ENCODE results near the gene SMS. TPM values are rescaled to one million over a fixed set of nuclear protein-coding genes. Genes with fewer than 3 reads are reported as not detected.
"Not testable (repeated sequence)": the region's sequence is repeated elsewhere in the genome, so short reads cannot be mapped to it uniquely, and the experiment has no call there.

SMS gene
- total RNA-seq, 1 experiment from 2014 or later = 173 TPM

DNA sequence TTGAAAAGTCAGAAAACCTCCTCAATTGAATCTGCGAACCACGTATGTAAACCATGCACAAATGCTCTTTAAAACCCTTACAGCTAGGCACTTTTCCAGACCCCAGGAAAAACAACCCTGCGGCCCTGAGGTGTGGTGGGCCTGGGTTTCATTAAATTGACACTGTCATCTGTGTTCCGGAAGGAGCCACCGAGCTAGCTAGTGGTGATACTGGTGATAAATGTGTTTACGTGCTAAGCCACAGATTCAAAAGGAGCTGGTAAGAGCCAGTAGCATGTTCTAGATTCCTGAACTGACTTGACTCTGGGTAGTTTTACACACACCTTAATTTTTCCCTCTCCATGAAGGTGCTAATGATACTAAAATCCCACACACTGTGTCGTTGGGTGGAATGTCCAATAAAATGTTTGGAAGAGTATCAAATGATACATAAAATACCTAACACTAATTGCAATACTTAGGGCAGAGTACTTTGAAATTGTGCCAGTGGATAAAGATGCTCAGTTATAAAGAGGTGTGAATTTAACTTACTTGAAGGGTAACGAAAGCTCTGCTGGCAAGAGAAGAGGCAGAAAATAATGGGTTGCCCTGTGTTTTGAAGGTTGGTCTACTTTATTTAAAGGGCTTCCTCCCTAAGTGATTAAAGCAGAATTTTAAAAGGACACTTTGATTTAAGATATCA, 8.5 kb downstream of the SMS start (continued):
- TF ChIP-seq ZSCAN18 (CRISPR knock-in tag; IDR thresholded peaks at IDR 0.05) (no peak), TP53 (CRISPR knock-in tag; IDR thresholded peaks at IDR 0.05) (no peak)

- TF ChIP-seq, protein P1, sequence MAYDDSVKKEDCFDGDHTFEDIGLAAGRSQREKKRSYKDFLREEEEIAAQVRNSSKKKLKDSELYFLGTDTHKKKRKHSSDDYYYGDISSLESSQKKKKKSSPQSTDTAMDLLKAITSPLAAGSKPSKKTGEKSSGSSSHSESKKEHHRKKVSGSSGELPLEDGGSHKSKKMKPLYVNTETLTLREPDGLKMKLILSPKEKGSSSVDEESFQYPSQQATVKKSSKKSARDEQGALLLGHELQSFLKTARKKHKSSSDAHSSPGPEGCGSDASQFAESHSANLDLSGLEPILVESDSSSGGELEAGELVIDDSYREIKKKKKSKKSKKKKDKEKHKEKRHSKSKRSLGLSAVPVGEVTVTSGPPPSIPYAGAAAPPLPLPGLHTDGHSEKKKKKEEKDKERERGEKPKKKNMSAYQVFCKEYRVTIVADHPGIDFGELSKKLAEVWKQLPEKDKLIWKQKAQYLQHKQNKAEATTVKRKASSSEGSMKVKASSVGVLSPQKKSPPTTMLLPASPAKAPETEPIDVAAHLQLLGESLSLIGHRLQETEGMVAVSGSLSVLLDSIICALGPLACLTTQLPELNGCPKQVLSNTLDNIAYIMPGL (CRISPR knock-in tag; IDR thresholded peaks at IDR 0.05) = no peak
- TF ChIP-seq CBFB (CRISPR knock-in tag; IDR thresholded peaks at IDR 0.05; ENCODE audit: low read depth) = no peak
- no peak for TF ChIP-seq TEAD1 (CRISPR knock-in tag; IDR thresholded peaks at IDR 0.05)
- CTCF ChIA-PET = no interaction called here
- Mint-ChIP-seq H3K4me1 (peaks cover 79% of the 10 kb centered on the region), H3K4me3 (no peak overlapping the region), H3K27me3 (ENCODE audit: low read depth) (no peaks in the 10 kb centered on the region), H3K27ac (no peak overlapping the region), H3K36me3 (no peaks in the 10 kb centered on the region), H3K9me3 (no peaks in the 10 kb centered on the region)
- ATAC-seq (no peak), DNase-seq (ENCODE audit: low spot score) (no peak)
- POLR2A ChIA-PET = no interaction called here
Observed at GRCh38 chrX:21949689-21950088, 9.2 kb downstream of the SMS start.

GRCh38 chrX:21950557-21950956, 10.0 kb downstream of the SMS start:
- H3K4me1 Mint-ChIP-seq = peaks cover 79% of the 10 kb centered on the region
- POLR2A ChIA-PET; H3K27me3 Mint-ChIP-seq (ENCODE audit: low read depth); H3K4me3 Mint-ChIP-seq; H3K9me3 Mint-ChIP-seq; ATAC-seq; DNase-seq (ENCODE audit: low spot score); H3K36me3 Mint-ChIP-seq; H3K27ac Mint-ChIP-seq; CTCF ChIA-PET: not testable (repeated sequence)

GRCh38 chrX:21952624-21953023, 12.1 kb downstream of the SMS start:
- H3K4me1 Mint-ChIP-seq = peaks cover 64% of the 10 kb centered on the region
- DNase-seq (ENCODE audit: low spot score) = no peak
- ChIA-PET POLR2A (no interaction called here), CTCF (no interaction called here)
- H3K4me3 Mint-ChIP-seq = 0 out of 2 replicates have a peak overlapping the region, but pooled peaks have one; percentile 12
- TF ChIP-seq ZNF396 (CRISPR knock-in tag; IDR thresholded peaks at IDR 0.05; ENCODE audit: borderline replicate concordance) (no peak), ETV6 (CRISPR knock-in tag; IDR thresholded peaks at IDR 0.05) (no peak), FOXP1 (CRISPR knock-in tag; IDR thresholded peaks at IDR 0.05; ENCODE audit: borderline replicate concordance) (no peak), TP53 (CRISPR knock-in tag; IDR thresholded peaks at IDR 0.05) (no peak), ZNF671 (CRISPR knock-in tag; IDR thresholded peaks at IDR 0.05) (no peak)
- peak overlapping the region; percentile 78 for H3K27ac Mint-ChIP-seq
- H3K9me3 Mint-ChIP-seq = no peaks in the 10 kb centered on the region
- no peak for ATAC-seq
- H3K27me3 Mint-ChIP-seq (ENCODE audit: low read depth) = no peaks in the 10 kb centered on the region
- no peaks in the 10 kb centered on the region for H3K36me3 Mint-ChIP-seq

DNA sequence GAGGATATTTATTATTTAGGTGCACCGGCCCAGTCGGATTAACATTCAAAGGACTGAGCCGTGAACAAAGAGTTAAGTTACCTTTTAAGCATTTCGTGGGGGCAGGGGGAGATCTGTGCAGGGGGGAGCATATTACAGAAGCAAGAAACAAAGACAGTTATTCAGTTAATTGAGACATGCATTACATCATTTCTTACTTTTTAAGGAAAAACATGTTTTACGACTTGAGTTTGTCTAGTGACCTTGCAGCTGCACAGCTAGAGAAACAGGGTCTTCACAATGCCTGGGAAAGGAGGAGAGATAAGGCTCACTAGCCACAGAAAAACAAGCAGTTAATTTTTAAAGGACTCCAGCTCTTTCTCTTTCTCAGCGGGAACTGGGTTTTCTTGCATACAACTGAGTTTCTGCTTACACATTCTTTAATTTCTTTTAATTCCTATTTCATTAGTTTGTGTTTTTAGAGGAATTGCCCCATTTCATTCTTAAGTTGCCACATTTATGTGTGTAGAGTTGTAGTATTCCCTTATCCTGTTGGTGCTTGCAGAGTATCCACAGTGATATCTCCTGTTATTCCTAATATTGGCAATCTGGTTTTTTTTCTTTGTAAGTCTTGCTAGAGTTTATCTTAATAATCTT, 12.8 kb downstream of the SMS start:
- H3K36me3 Mint-ChIP-seq; ATAC-seq; CTCF ChIA-PET; DNase-seq (ENCODE audit: low spot score); H3K4me3 Mint-ChIP-seq; POLR2A ChIA-PET; H3K9me3 Mint-ChIP-seq; H3K27me3 Mint-ChIP-seq (ENCODE audit: low read depth): not testable (repeated sequence)
- Mint-ChIP-seq H3K27ac (peak overlapping the region; percentile 78), H3K4me1 (peaks cover 64% of the 10 kb centered on the region)

Data from WTC11 (cell line).